Medulla oblongata (tissue), 1 donor: Measurements from ENCODE around the gene ZNF165.
"Not testable (repeated sequence)": the region's sequence is repeated elsewhere in the genome, so short reads cannot be mapped to it uniquely, and the experiment has no call there.

Experiments used
- DNase-seq: peaks from one replicate; pipeline ENCODE4 v3.0.0-alpha.2; 2015; ENCODE audit errors: extremely low spot score

The ZNF165 gene

DNA sequence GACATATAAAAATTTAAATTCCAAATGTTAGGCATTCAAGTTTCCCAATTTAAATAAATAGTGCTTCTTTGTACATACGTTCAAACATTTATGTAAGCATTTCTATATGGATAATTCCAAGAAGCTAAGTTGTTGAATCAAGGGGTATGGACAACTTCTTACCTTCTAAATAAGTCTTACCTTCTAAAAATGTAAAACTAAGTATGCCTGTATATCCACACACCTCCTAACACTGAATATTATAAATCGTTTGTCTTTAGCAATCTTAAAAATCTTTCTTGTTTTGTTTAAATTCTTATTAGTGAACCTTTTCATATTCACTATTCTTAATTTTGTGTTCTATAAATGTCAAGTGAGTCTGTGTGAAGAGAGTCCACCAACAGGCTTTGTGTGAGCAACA is 41.5 kb downstream of the ZNF165 start:
- no peak for DNase-seq

DNA sequence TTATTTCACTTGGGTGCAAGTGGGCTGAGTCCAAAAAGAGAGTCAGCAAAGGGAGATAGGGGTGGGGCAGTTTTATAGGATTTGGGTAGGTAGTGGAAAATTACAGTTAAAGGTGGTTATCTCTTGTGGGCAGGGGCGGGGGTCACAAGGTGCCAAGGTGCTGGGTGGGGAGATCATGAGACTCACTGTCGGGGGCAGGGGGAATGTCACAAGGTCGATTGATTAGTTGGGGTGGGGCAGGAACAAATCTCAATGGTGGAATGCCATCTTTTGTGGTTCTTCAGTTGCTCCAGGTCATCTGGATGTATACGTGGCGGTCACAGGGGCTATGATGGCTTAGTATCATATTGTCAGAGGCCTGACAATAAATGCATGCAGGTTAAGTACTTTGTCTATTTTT is 41.9 kb downstream of the ZNF165 start:
- DNase-seq: not testable (repeated sequence)

DNA sequence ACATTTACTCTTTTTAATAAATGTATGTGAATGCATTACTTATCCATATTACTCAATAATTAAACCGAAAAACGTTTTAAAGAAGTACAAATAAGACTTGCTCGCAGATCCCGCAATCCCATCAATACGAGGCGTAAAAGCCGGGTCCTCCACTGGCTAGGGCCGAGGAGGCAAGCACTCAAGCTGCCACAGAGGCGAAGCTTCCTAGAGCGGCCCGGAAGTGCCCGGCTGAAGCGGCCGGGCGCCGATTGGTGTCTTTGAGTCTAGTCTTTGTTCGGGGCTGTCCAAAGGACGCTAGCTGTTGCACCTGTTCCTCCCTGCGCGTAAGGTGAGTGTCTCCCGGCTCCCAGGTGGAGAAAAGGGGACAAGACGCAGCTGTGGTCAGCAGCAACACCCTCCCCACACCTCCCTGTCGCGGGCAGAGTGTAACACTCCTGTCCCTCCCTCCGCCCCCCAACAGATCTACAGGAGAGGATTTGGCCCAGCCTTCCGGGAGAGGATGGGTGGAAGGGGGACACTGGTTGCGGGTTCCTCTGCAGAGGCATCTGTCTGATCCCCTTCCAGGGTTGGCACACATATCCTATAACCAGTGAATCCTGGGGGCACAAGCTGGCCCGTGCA is 44.1 kb downstream of the ZNF165 start, which contains the start of gene ZSCAN16:
ZSCAN16 (plus strand) TSS at position 260 of the 621 bp plus-strand sequence. CDS start 835 bp downstream, outside the sequence.
- DNase-seq: peak; percentile 89

DNA sequence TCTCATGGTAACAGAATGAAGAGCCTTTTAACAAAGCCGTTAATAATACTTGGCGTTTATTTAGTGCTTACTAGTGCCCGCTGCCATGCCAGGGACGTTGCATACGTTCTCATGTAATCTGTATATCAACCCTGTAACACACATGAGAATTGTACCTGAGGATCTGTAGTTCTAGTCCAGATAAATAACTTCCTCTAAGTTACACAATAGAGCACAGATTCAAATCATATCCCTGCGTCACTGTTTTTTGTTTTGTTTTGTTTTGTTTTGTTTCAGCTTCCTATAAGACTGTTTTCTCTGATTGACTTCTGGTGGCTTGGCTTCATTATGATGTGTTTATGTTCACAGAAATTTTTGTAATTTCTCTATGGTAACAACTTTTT is 44.6 kb downstream of the ZNF165 start:
- no peak for DNase-seq

DNA sequence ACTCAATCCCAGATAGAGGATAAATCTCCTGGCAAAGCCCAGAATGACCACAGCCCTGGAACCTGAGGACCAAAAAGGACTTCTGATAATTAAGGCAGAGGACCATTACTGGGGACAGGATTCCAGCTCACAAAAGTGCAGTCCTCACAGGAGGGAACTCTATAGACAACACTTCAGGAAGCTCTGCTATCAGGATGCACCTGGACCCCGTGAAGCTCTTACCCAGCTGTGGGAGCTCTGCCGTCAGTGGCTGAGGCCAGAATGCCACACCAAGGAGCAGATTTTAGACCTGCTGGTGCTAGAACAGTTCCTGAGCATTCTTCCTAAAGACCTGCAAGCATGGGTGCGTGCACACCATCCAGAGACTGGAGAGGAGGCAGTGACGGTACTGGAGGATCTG is 45.0 kb downstream of the ZNF165 start:
- no peak for DNase-seq

DNA sequence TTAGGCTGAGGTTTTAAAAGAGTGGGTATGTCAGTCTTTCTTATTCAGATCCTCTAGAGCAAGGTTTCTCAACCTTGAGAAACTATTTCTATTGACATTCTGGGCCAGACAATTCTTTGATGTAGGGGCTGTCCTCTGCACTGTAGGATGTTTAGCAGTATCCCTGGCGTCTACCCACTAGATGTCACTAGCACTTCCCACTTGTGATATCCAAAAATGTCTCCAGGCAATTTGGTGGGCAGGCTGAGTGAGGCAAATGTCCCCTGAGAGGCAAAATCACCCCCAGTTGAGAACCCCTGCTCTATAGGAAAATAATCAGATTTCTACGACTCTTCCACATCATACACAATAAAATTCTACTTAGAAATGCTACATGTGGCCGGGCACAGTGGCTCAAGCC is 53.6 kb downstream of the ZNF165 start:
- peak; percentile 36 for DNase-seq

DNA sequence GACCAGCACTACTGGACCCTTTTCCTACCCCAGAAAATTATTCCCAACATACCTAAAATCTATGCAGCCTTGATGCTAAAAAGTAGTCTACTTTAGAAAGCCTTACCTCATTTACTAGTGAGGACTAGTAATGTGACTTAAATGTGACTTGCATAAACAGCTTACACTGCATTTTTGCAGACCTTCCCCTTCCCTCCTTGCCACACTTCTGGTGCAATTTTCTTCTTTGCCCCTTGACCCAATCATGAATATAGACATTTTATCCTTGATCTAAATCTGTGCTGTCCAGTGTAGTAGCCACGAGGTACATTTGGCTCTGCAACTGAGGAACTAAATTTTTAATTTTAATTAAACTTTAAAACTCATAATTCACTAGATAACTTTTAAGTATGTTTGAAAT is 54.3 kb downstream of the ZNF165 start:
- no peak for DNase-seq

DNA sequence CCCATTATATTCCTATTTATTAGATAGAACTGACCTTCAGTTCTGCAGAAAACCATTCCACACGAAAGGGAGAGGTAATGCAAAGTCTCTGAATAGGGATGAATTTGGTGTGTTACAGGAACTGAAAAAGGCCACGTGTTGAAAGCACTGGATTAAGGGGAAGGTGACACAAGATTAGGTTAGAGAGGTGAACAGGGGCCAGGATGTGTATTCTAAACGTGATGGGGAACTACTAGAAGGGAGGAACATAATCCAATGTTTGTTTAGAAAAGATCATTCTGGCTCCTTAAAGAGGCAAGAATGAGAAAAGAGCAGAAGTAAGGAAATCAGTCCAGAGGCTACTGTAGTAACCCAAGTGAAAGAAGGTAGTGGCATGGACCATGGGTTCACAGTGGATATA is 55.0 kb downstream of the ZNF165 start:
- no peak for DNase-seq

DNA sequence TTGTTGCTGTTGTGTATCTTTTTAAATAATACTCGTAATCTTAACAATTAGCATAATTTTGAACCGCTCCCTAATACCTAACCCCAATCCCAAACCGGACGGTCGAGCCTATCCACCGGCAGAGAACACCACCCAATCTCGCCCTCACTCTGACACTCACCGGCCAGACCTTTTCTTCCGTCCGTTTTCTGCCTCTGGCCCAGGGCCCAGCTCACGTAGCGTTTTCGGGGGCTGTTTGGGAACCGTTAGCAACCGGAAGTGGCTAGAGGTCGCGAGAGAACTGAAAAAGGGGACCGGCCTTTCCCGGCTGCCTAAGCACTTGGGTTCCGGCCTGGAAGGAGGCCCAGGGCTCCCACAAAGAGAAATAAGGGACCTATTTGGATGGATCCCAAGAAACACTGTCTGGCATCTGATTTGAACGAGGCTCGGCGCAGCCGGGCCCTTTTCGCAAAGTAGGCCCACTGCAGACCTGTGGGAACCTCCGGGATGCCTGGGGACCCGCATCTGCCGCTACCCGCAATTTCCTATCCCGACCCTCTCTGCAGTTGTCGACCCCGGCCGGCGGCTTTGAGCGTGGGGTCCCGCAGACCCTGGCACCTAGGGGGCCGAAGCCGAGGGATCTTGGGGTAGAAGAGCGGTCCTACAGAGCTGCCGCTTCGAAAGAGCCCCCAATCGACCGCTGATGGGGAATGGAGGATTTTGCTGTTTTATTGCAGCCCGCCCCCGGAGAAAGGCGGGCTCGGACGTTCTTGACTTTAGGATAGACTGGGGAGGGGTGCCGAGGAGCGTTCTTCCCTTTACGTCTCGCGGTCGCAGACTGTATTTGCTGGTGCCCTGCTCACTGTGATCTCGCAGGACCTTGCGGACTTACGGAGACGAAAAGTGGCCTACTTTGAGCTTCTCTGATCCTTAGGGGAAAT is 56.5 kb downstream of the ZNF165 start:
- peak; percentile 94 for DNase-seq

DNA sequence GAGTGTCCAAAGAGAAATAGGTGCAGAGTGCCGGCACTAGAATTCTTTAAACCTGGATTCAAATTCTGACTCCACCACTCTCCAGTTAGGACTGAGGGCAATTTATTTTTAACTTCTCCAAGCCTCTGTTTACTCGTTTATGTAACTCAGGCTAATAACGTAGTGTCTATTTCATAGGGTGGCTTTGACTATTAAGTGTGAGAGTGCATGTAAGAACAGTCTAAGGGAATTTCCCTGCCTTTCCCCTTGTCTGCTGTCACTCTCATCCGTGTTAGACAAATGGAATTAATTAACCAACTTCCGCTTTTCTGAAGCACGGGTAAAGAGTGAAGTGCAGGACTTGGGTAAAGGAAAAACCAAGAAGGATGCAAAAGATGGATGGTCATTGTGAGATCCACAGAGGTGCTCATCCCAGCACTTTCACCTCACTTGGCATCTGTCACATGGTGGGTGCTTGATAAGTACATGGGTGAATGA is 57.2 kb downstream of the ZNF165 start:
- DNase-seq: peak; percentile 58
